ENCODE data around the gene GATAD2B. TPM values are rescaled to one million over a fixed set of nuclear protein-coding genes. Genes with fewer than 3 reads are reported as not detected.
A peak's percentile ranks its signal among the peaks of the same experiment; 100 is the strongest.

The GATAD2B gene
- total RNA-seq, 5 donors from 2014 or later (not counting 1 experiment from before 2014, with no cell fraction given) = 94.6 to 107 (median 103) TPM

- POLR2A ChIA-PET = interaction anchor here in 1 of 2 donors (0.5 kb wide), 1 partner anchor 198 kb away, joined by 4 read pairs; no protein-coding TSS in a partner anchor
These were observed 131.7 kb downstream of the GATAD2B start for GRCh38 chr1:153790966-153791647.

GRCh38 chr1:153790313-153790965 lies 132.3 kb downstream of the GATAD2B start:
- Histone ChIP-seq H3K4me1 (ENCODE audit: control insufficient read depth in 1 of 2, extremely low read depth in 1 of 2, insufficient read depth in 2 of 2, low read length in 2 of 2) (peaks cover 5 to 22% of the 10 kb centered on the region in 2 experiments), H3K27me3 (replicated peaks in 1 of 2; ENCODE audit: control insufficient read depth in 2 of 2, extremely low read depth in 1 of 2, insufficient read depth in 2 of 2, low read length in 1 of 2) (peaks cover 0 to 10% of the 10 kb centered on the region in 2 experiments), H3K4me3 (ENCODE audit: control insufficient read depth in 1 of 2, extremely low read depth in 1 of 2, low read length in 1 of 2) (no peak overlapping the region), H3K9me3 (no peaks in the 10 kb centered on the region), H3K36me3 (ENCODE audit: control insufficient read depth in 2 of 2, extremely low read depth in 1 of 2, insufficient read depth in 1 of 2, low read length in 1 of 2) (no peaks in the 10 kb centered on the region), H3K27ac (ENCODE audit: low read length) (peak overlapping the region; percentile 6)
- DNase-seq = no peak
- peak overlapping the region in 1 of 2 donors; percentile 60 for H3K27ac Mint-ChIP-seq
- H3K4me3 Mint-ChIP-seq = peak overlapping the region in 1 of 3 donors; percentile 51
- WGBS (ENCODE audit: insufficient coverage) = 89% methylated on average over 10 of the region's 16 CpGs
- no peaks in the 10 kb centered on the region for H3K36me3 Mint-ChIP-seq
- no peak for ATAC-seq (replicated peaks in 1 of 4)
- peaks cover 0 to 11% of the 10 kb centered on the region in 2 donors for H3K27me3 Mint-ChIP-seq
- no peaks in the 10 kb centered on the region for H3K9me3 Mint-ChIP-seq
- POLR2A ChIA-PET = interaction anchor here in 1 of 2 donors (0.5 kb wide), 1 partner anchor 198 kb away, joined by 4 read pairs; no protein-coding TSS in a partner anchor
- CTCF ChIA-PET = no interaction called here
- H3K4me1 Mint-ChIP-seq = peaks cover 21 to 29% (median 21%) of the 10 kb centered on the region in 3 donors

More at GRCh38 chr1:153790966-153791647, 131.7 kb downstream of the GATAD2B start:
- Histone ChIP-seq H3K36me3 (ENCODE audit: control insufficient read depth in 2 of 2, extremely low read depth in 1 of 2, insufficient read depth in 1 of 2, low read length in 1 of 2) (no peaks in the 10 kb centered on the region), H3K9me3 (no peaks in the 10 kb centered on the region), H3K4me3 (ENCODE audit: control insufficient read depth in 1 of 2, extremely low read depth in 1 of 2, low read length in 1 of 2) (no peak overlapping the region), H3K27me3 (replicated peaks in 1 of 2; ENCODE audit: control insufficient read depth in 2 of 2, extremely low read depth in 1 of 2, insufficient read depth in 2 of 2, low read length in 1 of 2) (peaks cover 0 to 10% of the 10 kb centered on the region in 2 experiments), H3K4me1 (ENCODE audit: control insufficient read depth in 1 of 2, extremely low read depth in 1 of 2, insufficient read depth in 2 of 2, low read length in 2 of 2) (peaks cover 5 to 28% of the 10 kb centered on the region in 2 experiments), H3K27ac (ENCODE audit: low read length) (peak overlapping the region; percentile 14)
- peak in 1 of 35 experiments; percentile 33 for DNase-seq
- peak overlapping the region in 1 of 2 donors; percentile 60 for H3K27ac Mint-ChIP-seq
- H3K4me1 Mint-ChIP-seq = peaks cover 21 to 29% (median 21%) of the 10 kb centered on the region in 3 donors
- H3K9me3 Mint-ChIP-seq = no peaks in the 10 kb centered on the region
- no peaks in the 10 kb centered on the region for H3K36me3 Mint-ChIP-seq
- H3K27me3 Mint-ChIP-seq = peaks cover 0 to 11% of the 10 kb centered on the region in 2 donors
- H3K4me3 Mint-ChIP-seq = peak overlapping the region in 1 of 3 donors; percentile 51
- CTCF ChIA-PET = interaction anchor here in 1 of 2 donors (1.6 kb wide), 1 partner anchor 195 kb away, joined by 4 read pairs; the partner anchor contains the start of gene RAB13
- ATAC-seq (replicated peaks in 1 of 4) = peak in 2 of 4 experiments; percentile 55 to 77
- WGBS (ENCODE audit: insufficient coverage) = 33% methylated on average over 1 of the region's 9 CpGs

DNA sequence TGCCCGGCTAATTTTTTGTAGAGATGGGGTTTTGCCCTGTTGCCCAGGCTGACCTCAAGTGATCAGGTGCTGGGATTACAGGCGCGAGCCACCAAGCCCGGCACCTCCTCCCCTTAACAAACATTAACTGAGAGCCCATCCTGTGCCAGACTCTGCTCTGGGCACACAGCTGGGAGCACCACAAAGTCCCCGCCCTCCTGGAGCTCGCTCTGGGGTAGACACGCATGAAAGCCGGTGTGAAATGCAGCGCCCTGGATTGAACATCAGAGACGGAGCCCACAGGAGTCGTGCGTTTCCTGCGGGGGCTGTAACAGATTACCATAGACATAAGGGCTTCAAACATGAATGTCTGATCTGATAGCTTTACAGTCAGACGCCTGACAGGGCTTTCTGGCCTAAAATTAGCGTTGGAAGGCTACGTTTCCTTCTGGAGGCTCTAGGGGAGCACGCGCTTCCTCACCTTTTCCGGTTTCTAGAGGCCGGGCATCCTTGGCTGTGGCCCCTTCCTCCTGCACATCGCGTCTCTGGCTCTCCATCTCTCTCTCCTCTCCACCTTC lies 133.2 kb downstream of the GATAD2B start:
- no peaks in the 10 kb centered on the region for H3K9me3 ChIP-seq
- DNase-seq (peak in 6 of 35 experiments; percentile 5 to 29 (median 18)), ATAC-seq (replicated peaks in 1 of 4) (peak; percentile 47 to 69 (median 58))
- Mint-ChIP-seq H3K4me3 (peak overlapping the region in 1 of 3 donors; percentile 51), H3K9me3 (no peaks in the 10 kb centered on the region), H3K27ac (no peak overlapping the region), H3K4me1 (peaks cover 21 to 28% (median 21%) of the 10 kb centered on the region in 3 donors), H3K36me3 (no peaks in the 10 kb centered on the region), H3K27me3 (peaks cover 0 to 11% of the 10 kb centered on the region in 2 donors)
- H3K27me3 ChIP-seq (replicated peaks in 1 of 2; ENCODE audit: control insufficient read depth in 2 of 2, extremely low read depth in 1 of 2, insufficient read depth in 2 of 2, low read length in 1 of 2) = peaks cover 0 to 10% of the 10 kb centered on the region in 2 experiments
- no peak overlapping the region for H3K27ac ChIP-seq (ENCODE audit: low read length)
- peaks cover 5 to 14% of the 10 kb centered on the region in 2 experiments for H3K4me1 ChIP-seq (ENCODE audit: control insufficient read depth in 1 of 2, extremely low read depth in 1 of 2, insufficient read depth in 2 of 2, low read length in 2 of 2)
- H3K4me3 ChIP-seq (ENCODE audit: control insufficient read depth in 1 of 2, extremely low read depth in 1 of 2, low read length in 1 of 2) = peak overlapping the region in 1 of 2 donors; percentile 38
- POLR2A ChIA-PET = interaction anchor here in 1 of 2 donors (0.6 kb wide), 1 partner anchor 14 kb away, joined by 4 read pairs; no protein-coding TSS in a partner anchor
- H3K36me3 ChIP-seq (ENCODE audit: control insufficient read depth in 2 of 2, extremely low read depth in 1 of 2, insufficient read depth in 1 of 2, low read length in 1 of 2) = no peaks in the 10 kb centered on the region
- CTCF ChIA-PET = no interaction called here
- 24% methylated on average over 18 of the region's 22 CpGs for WGBS (ENCODE audit: insufficient coverage)

GRCh38 chr1:153786038-153786790 lies 136.6 kb downstream of the GATAD2B start:
- Histone ChIP-seq H3K36me3 (ENCODE audit: control insufficient read depth in 2 of 2, extremely low read depth in 1 of 2, insufficient read depth in 1 of 2, low read length in 1 of 2) (no peaks in the 10 kb centered on the region), H3K4me3 (ENCODE audit: control insufficient read depth in 1 of 2, extremely low read depth in 1 of 2, low read length in 1 of 2) (no peak overlapping the region), H3K9me3 (no peaks in the 10 kb centered on the region), H3K27me3 (replicated peaks in 1 of 2; ENCODE audit: control insufficient read depth in 2 of 2, extremely low read depth in 1 of 2, insufficient read depth in 2 of 2, low read length in 1 of 2) (peaks cover 0 to 10% of the 10 kb centered on the region in 2 experiments), H3K27ac (ENCODE audit: low read length) (no peak overlapping the region), H3K4me1 (ENCODE audit: control insufficient read depth in 1 of 2, extremely low read depth in 1 of 2, insufficient read depth in 2 of 2, low read length in 2 of 2) (peaks cover 10 to 24% of the 10 kb centered on the region in 2 experiments)
- DNase-seq (no peak), ATAC-seq (replicated peaks in 1 of 4) (no peak)
- no peak overlapping the region for H3K27ac Mint-ChIP-seq
- peaks cover 0 to 11% of the 10 kb centered on the region in 2 donors for H3K27me3 Mint-ChIP-seq
- no peak overlapping the region for H3K4me3 Mint-ChIP-seq
- H3K36me3 Mint-ChIP-seq = no peaks in the 10 kb centered on the region
- ChIA-PET CTCF (no interaction called here), POLR2A (interaction anchor here in 1 of 2 donors (0.7 kb wide), 1 partner anchor 395 kb away, joined by 7 read pairs; no protein-coding TSS in a partner anchor)
- H3K9me3 Mint-ChIP-seq = no peaks in the 10 kb centered on the region
- H3K4me1 Mint-ChIP-seq = peaks cover 27 to 35% (median 30%) of the 10 kb centered on the region in 3 donors
- WGBS (ENCODE audit: insufficient coverage) = no CpG with 5 or more reads among the region's 4 CpGs

DNA sequence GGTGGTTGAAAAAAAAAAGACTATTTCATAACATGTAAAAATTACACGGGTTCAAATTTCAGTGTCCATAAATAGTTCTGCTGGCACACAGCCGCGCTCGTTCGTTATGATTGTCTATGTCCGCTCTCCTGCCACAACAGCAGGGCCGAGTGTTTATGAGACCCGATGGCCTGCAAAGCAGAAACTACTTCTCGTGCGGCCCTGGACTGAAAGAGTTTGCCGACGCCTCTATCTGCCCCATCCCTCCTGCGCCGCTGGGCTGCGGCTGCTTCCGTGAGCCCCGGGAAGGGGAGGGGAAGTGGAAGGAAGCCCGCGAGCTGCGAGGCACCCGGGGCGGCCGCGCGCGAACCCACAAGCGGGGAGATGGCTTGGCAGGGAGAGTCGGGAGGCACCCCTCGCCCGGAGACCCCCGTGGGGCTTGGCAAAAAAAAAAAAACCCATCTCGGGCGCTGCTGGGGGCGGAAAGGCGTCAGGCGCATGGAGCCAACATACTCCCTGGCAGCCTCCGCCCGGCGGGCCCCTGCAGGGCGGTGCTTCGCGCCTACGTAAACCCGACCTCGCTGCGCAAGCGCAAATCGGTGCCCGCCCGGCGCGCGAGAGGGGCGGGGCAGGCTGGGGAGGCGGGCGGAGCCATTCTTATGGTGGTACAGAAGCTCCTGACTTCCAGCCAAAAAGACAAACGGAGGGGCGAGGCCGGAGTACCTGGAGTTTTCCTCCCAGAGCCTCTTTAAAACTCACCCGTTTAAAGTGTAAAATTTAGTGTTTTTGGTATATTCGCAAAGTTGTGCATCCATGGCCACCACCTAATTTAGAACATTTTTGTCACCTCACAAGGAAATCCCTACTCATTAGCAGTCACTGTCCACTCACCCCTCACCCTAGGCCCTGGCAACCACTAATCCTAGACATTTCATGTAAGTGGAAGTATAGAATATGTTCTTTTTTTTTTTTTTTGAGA lies 139.3 kb downstream of the GATAD2B start:
- Mint-ChIP-seq H3K36me3 (peaks cover 4% of the 10 kb centered on the region), H3K27ac (peak overlapping the region; percentile 92 to 98), H3K4me1 (peaks cover 8 to 16% (median 9%) of the 10 kb centered on the region in 3 donors), H3K9me3 (no peaks in the 10 kb centered on the region), H3K4me3 (peak overlapping the region; percentile 85 to 93 (median 87)), H3K27me3 (peaks cover 0 to 7% of the 10 kb centered on the region in 2 donors)
- ATAC-seq (replicated peaks in 1 of 4) = peak; percentile 94 to 98 (median 97)
- H3K4me3 ChIP-seq (ENCODE audit: control insufficient read depth in 1 of 2, extremely low read depth in 1 of 2, low read length in 1 of 2) = peak overlapping the region; percentile 67 to 84
- peak; percentile 80 to 95 (median 88) for DNase-seq
- WGBS (ENCODE audit: insufficient coverage) = under 1% methylated on average over 46 of the region's 61 CpGs
- H3K27ac ChIP-seq (ENCODE audit: low read length) = peak overlapping the region; percentile 88
- ChIA-PET CTCF (no interaction called here), POLR2A (interaction anchor here (0.6 to 0.7 kb wide), 2 partner anchors 21 to 22 kb away, joined by 3 to 5 read pairs; no protein-coding TSS in a partner anchor)
- H3K4me1 ChIP-seq (ENCODE audit: control insufficient read depth in 1 of 2, extremely low read depth in 1 of 2, insufficient read depth in 2 of 2, low read length in 2 of 2) = peaks cover 5 to 14% of the 10 kb centered on the region in 2 experiments
- peaks cover 0 to 4% of the 10 kb centered on the region in 2 experiments for H3K27me3 ChIP-seq (replicated peaks in 1 of 2; ENCODE audit: control insufficient read depth in 2 of 2, extremely low read depth in 1 of 2, insufficient read depth in 2 of 2, low read length in 1 of 2)
- no peaks in the 10 kb centered on the region for H3K36me3 ChIP-seq (ENCODE audit: control insufficient read depth in 2 of 2, extremely low read depth in 1 of 2, insufficient read depth in 1 of 2, low read length in 1 of 2)
- no peaks in the 10 kb centered on the region for H3K9me3 ChIP-seq

All from T-cell (primary cell).